HEK293T (cell line): ENCODE results near the gene EFCAB6.

ENCODE experiments used
- CTCF ChIA-PET: fragments of 350-600 bp; formaldehyde crosslinking; extraction: SDS; loops from one replicate; lab custom pipeline; 2021; ENCODE audit warnings: antibody characterized with exemption, inconsistent platforms; lab: Yijun Ruan, JAX
- POLR2A ChIA-PET: fragments of 350-600 bp; formaldehyde crosslinking; extraction: SDS; loops from one replicate; lab custom pipeline; 2020; ENCODE audit warnings: antibody characterized with exemption, inconsistent platforms; lab: Yijun Ruan, JAX
- DNase-seq: peaks from one replicate; pipeline ENCODE4 v3.0.0; 2012; ENCODE audit warnings: mixed read lengths; ENCODE audit errors: extremely low spot score
- ARNT ChIP-seq: fragments of 450-650 bp; IDR thresholded peaks from 2 replicates; pipeline ENCODE4 v1.6.1; 2017; ENCODE audit warnings: mild to moderate bottlenecking
- BHLHE40 ChIP-seq: fragments of 450-650 bp; IDR thresholded peaks from 2 replicates; pipeline ENCODE4 v1.6.1; 2016; ENCODE audit warnings: mild to moderate bottlenecking, moderate library complexity, borderline replicate concordance
- CTBP1 ChIP-seq: fragments of 450-650 bp; IDR thresholded peaks from 2 replicates; pipeline ENCODE4 v1.6.1; 2016; ENCODE audit warnings: borderline replicate concordance
- ELF4 ChIP-seq: fragments of 450-650 bp; IDR thresholded peaks from 2 replicates; pipeline ENCODE4 v1.6.1; 2017; ENCODE audit warnings: antibody characterized with exemption
- FOXA1 ChIP-seq: fragments of 450-650 bp; IDR thresholded peaks from 2 replicates; pipeline ENCODE4 v1.6.1; 2016; ENCODE audit warnings: mild to moderate bottlenecking
- FOXK2 ChIP-seq: fragments of 450-650 bp; IDR thresholded peaks from 2 replicates; pipeline ENCODE4 v1.6.1; 2016; ENCODE audit warnings: mild to moderate bottlenecking
- FOXM1 ChIP-seq: fragments of 450-650 bp; IDR thresholded peaks from 2 replicates; pipeline ENCODE4 v1.6.1; 2017; ENCODE audit warnings: mild to moderate bottlenecking, borderline replicate concordance
- HDGF ChIP-seq: fragments of 450-650 bp; IDR thresholded peaks from 2 replicates; pipeline ENCODE4 v1.6.1; 2017; ENCODE audit warnings: antibody characterized with exemption, borderline replicate concordance
- L3MBTL2 ChIP-seq: fragments of 450-650 bp; conservative IDR thresholded peaks from 2 replicates; pipeline ENCODE4 v1.6.1; 2016; ENCODE audit warnings: mild to moderate bottlenecking
- LEF1 ChIP-seq: fragments of 450-650 bp; IDR thresholded peaks from 2 replicates; pipeline ENCODE4 v1.6.1; 2017; ENCODE audit warnings: mild to moderate bottlenecking, borderline replicate concordance
- NFRKB ChIP-seq: fragments of 450-650 bp; IDR thresholded peaks from 2 replicates; pipeline ENCODE4 v1.6.1; 2016; ENCODE audit warnings: mild to moderate bottlenecking, moderate library complexity
- SP1 ChIP-seq: fragments of 450-650 bp; IDR thresholded peaks from 2 replicates; pipeline ENCODE4 v1.6.1; 2017
- SUZ12 ChIP-seq: fragments of 450-650 bp; IDR thresholded peaks from 2 replicates; pipeline ENCODE4 v1.6.1; 2016; ENCODE audit warnings: mild to moderate bottlenecking
- TARDBP ChIP-seq: fragments of 450-650 bp; IDR thresholded peaks from 2 replicates; pipeline ENCODE4 v1.6.1; 2016
- ZNF384 ChIP-seq: fragments of 450-650 bp; IDR thresholded peaks from 2 replicates; pipeline ENCODE4 v1.6.1; 2016
- TF ChIP-seq, protein P1 (sequence below): fragments of 450-650 bp; IDR thresholded peaks from 2 replicates; pipeline ENCODE4 v1.6.1; 2016

Gene EFCAB6

DNA sequence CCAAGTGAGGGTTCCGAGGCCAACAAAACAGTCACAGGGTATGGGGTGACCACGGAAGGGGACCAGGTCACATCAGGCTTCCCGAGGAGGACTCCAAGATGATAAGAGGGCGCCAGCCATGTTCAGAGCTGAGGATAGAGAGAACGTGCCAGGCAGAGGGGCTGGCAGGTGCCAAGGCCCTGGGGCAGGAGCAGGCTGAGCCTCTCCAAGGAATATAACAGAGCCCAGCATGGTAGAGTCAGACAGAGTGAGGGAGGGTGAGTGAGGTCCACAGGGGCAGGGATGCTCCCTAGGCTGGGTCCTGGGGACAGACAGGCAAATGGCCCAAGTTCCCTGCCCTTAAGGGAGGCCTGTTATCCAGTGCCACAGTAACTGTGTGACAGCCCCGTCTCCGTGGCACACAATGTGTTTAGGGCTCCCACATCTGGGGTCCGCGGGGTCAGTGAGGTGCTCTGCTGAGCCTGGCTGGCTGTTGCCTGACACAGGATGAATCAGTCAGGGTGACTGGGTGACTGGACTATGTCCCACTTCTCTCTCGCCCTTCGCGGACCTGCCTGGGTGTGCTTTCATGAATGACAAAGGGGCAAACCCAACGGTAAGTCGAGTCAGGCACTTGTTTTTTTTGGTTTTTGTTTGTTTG, 295.0 kb downstream of the EFCAB6 start:
- no peak for TF ChIP-seq BHLHE40
- no peak for TF ChIP-seq FOXK2
- TF ChIP-seq FOXM1: no peak
- TF ChIP-seq LEF1: no peak
- CTCF ChIA-PET: interaction anchor here (0.6 kb wide), 1 partner anchor 101 kb away, joined by 3 read pairs; no protein-coding TSS in a partner anchor
- DNase-seq: no peak
- POLR2A ChIA-PET: no interaction called here

DNA sequence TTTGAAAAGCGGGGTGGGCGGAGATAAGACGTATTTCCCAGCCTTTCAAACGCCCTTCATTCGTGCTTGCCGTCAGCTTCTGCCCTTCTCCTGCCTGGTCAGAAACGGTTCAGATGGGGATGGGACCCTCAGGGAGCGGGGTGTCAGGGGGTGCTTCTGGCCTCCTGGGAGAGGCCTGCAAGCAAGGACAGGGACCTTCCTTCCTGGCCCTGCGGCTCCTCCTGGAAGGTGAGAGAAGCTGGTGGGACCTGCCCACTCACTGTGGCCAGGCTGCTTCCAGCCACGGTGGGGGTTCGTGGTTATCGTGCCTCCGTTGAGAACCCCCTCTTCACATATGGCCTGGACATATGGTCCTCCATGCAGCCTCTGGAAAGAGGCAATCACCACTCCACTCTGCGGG, 295.7 kb downstream of the EFCAB6 start:
- CTCF ChIA-PET: interaction anchor here (0.8 kb wide), 1 partner anchor 21 kb away, joined by 4 read pairs; no protein-coding TSS in a partner anchor
- DNase-seq: no peak
- TF ChIP-seq LEF1: no peak
- TF ChIP-seq CTBP1: no peak
- no peak for TF ChIP-seq HDGF
- TF ChIP-seq FOXA1: no peak
- POLR2A ChIA-PET: no interaction called here

DNA sequence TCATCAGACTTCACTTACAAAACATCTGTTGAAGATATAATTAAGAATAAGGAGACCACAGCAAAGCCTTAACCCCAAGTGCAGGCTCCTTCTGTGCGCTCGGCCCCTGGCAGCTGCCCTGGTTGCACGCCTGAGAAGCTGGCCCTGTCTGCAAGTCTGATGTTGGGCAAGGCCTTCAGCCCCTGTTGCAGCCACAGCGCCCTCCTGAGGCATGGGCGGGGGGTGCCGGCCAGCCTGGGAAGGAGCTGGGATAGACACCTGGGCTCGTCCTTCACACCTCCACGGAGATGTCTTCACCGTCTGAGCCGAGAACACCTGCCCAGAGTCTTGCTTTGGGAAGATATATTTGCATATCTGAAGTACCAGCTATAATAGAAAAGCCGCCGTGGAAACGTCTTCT, 296.2 kb downstream of the EFCAB6 start:
- ChIA-PET POLR2A (no interaction called here), CTCF (interaction anchor here (0.8 kb wide), 1 partner anchor 21 kb away, joined by 4 read pairs; no protein-coding TSS in a partner anchor)
- DNase-seq: peak; percentile 45
- TF ChIP-seq, protein P1, sequence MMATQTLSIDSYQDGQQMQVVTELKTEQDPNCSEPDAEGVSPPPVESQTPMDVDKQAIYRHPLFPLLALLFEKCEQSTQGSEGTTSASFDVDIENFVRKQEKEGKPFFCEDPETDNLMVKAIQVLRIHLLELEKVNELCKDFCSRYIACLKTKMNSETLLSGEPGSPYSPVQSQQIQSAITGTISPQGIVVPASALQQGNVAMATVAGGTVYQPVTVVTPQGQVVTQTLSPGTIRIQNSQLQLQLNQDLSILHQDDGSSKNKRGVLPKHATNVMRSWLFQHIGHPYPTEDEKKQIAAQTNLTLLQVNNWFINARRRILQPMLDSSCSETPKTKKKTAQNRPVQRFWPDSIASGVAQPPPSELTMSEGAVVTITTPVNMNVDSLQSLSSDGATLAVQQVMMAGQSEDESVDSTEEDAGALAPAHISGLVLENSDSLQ: no peak
- TF ChIP-seq L3MBTL2: no peak
- TF ChIP-seq ZNF384: no peak

DNA sequence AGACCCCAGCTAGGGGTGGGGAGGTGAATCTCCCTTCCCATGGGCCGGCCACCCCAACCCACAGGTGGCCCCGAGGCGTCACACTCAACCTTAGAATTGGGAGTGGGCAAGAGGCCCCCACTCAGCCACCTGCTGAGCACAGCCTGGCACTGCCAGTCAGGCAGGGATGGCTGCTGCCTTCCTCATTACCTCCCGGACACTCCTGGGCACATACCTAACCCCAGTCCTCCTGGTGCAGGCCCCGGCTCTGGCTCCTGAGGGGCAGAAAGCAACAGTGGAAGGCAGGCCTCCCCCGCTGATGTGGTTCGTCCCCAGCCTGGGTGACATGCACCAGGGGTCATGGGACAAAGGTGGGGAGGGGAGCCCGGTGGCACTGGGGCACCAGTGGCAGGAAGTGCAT, 296.7 kb downstream of the EFCAB6 start:
- no peak for DNase-seq
- TF ChIP-seq SUZ12 (no peak), ARNT (no peak), CTBP1 (no peak), FOXK2 (no peak), BHLHE40 (no peak), ELF4 (no peak), NFRKB (no peak), FOXA1 (no peak), SP1 (no peak), TARDBP (no peak), FOXM1 (no peak), ZNF384 (no peak), HDGF (no peak), LEF1 (no peak)
- TF ChIP-seq, protein P1: no peak
- CTCF ChIA-PET: no interaction called here
- POLR2A ChIA-PET: no interaction called here

DNA sequence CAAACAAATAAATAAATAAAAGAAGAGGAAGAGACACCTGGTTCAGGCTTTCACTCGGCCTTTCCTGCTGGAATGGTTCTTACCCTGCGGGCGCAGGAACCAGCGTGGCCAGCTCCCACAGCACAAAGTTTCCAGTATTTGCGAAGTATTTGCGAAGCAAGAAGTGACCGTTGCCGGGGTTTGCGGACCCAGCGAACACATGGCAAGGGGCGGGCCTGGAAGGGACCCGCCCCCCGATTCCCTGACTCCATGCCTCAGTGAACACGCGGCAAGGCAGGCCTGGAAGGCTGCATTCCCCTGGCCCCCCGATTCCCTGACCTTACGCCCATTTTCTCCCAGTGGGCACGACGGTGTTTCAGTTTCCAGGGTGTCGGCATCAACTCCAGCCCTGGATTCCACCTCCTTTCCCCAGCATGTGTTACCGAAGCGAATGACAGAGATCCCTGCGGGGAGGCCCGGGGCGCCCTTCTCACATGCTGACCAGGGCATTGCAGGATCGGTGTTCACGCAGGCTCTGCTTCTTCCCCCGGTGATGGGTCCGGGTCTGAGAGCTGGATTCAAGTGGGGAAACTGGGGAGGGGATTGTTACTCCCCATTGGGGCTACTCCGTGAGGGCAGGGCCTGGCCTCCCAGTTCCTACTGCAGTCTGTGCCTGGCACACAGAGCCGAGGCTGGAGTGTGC, 297.5 kb downstream of the EFCAB6 start:
- ChIA-PET POLR2A (no interaction called here), CTCF (no interaction called here)
- DNase-seq: no peak
- TF ChIP-seq TARDBP (no peak), CTBP1 (no peak)

DNA sequence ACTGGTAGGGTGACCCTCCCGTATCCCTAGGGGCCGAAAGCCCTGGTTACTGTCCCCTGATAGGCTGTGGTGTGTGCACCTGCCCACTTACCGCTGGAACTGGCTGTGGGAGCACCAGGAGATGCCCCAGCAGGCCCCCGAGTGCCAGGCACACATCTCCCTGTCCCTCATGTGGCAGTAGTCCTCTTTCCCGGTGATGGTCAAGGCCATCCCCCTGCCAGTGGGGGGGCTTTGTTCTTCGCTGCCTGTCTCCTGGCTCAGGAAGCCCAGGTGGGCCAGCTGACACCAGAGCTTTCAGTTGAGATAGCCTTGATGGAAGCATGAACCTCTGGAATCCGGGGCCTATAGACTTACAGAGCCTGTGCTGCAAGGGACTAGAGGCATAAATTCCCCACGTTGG, 299.8 kb downstream of the EFCAB6 start:
- DNase-seq: no peak
- CTCF ChIA-PET: no interaction called here
- POLR2A ChIA-PET: no interaction called here
- TF ChIP-seq CTBP1 (no peak), LEF1 (no peak), ARNT (no peak)

DNA sequence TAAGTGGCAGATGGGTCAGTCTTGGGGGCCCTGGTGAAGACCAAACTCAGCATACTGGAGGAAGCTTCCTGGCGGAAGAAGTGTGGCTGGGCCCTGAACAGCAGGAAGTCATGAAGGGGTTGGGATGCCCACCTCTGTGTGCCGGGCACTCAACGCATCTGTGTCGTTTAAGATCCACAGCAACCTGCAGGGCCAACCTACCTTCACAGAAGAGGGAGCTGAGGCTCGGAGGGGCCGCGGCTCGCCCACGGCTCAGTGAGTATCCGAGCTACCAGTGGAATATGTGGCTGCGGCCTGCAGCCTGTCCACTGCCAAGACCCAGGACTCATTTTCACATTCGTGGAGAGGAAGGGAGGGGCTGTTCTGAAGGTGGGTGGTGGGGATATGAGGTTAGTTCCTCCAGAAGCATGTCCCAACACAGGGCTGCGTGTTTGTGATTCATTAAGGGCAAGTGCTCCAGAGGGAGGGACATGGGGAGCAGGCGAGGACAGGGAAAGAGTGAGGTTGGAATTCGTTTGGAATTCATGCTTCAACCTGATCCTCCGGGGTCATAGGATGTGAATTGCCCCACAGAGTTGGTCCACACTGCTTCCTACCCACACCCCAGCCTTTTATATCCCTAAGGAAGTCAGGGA, 300.7 kb downstream of the EFCAB6 start:
- CTCF ChIA-PET: no interaction called here
- no peak for DNase-seq
- TF ChIP-seq BHLHE40 (no peak), SP1 (no peak), ZNF384 (no peak), TARDBP (no peak), HDGF (no peak), FOXA1 (no peak), FOXM1 (no peak), ELF4 (no peak), L3MBTL2 (no peak), CTBP1 (no peak), ARNT (no peak), NFRKB (no peak), FOXK2 (no peak), SUZ12 (no peak), LEF1 (no peak)
- TF ChIP-seq, protein P1: no peak
- POLR2A ChIA-PET: no interaction called here
